Activated CD8-positive, alpha-beta memory T cell treated with anti-CD3 and anti-CD28 coated beads, Interleukin-2, amount 50 U/mL, for 4 hours (primary cell): ENCODE data around the gene CASZ1.

Experiments used
- DNase-seq: peaks from one replicate; pipeline ENCODE4 v3.0.0-alpha.2; 2020

The CASZ1 gene

GRCh38 chr1:10774615-10775310 lies 21.7 kb downstream of the CASZ1 start:
- DNase-seq = no peak

GRCh38 chr1:10773851-10774614 lies 22.4 kb downstream of the CASZ1 start:
- DNase-seq = no peak

GRCh38 chr1:10773376-10773775 lies 23.1 kb downstream of the CASZ1 start:
- DNase-seq = no peak

GRCh38 chr1:10772711-10773110 lies 23.7 kb downstream of the CASZ1 start:
- DNase-seq = no peak

- DNase-seq = no peak
Observed at GRCh38 chr1:10771789-10772188, 24.7 kb downstream of the CASZ1 start.

- DNase-seq = no peak
Observed at GRCh38 chr1:10768552-10768951, 27.9 kb downstream of the CASZ1 start.

- no peak for DNase-seq
Observed at GRCh38 chr1:10767282-10767681, 29.2 kb downstream of the CASZ1 start.

GRCh38 chr1:10765734-10766478 lies 30.5 kb downstream of the CASZ1 start:
- no peak for DNase-seq

- no peak for DNase-seq
Observed at GRCh38 chr1:10765304-10765703, 31.1 kb downstream of the CASZ1 start.

- DNase-seq = no peak
Observed at GRCh38 chr1:10764296-10764798, 32.1 kb downstream of the CASZ1 start.

GRCh38 chr1:10762875-10763274 lies 33.6 kb downstream of the CASZ1 start:
- no peak for DNase-seq

GRCh38 chr1:10762153-10762523 lies 34.3 kb downstream of the CASZ1 start:
- DNase-seq = no peak

- DNase-seq = no peak
Observed at GRCh38 chr1:10761503-10762152, 34.8 kb downstream of the CASZ1 start.

- no peak for DNase-seq
Observed at GRCh38 chr1:10760566-10761502, 35.6 kb downstream of the CASZ1 start.

GRCh38 chr1:10759413-10760200 lies 36.8 kb downstream of the CASZ1 start:
- DNase-seq = no peak

- no peak for DNase-seq
Observed at GRCh38 chr1:10756842-10757241, 39.6 kb downstream of the CASZ1 start.

- peak; percentile 47 for DNase-seq
Observed at GRCh38 chr1:10755970-10756521, 40.4 kb downstream of the CASZ1 start.

GRCh38 chr1:10754568-10755329 lies 41.7 kb downstream of the CASZ1 start:
- no peak for DNase-seq

- DNase-seq = no peak
Observed at GRCh38 chr1:10753299-10753698, 43.1 kb downstream of the CASZ1 start.

- no peak for DNase-seq
Observed at GRCh38 chr1:10751561-10752085, 44.8 kb downstream of the CASZ1 start.
